OCI-LY1 (cell line): ENCODE measurements around the gene TRIM59.
"Not testable (repeated sequence)": the region's sequence is repeated elsewhere in the genome, so short reads cannot be mapped to it uniquely, and the experiment has no call there.

Experiments used
- H2AFZ ChIP-seq: fragments of 200-600 bp; sonication (generic), shearing (Covaris generic); 2 replicates; pipeline ENCODE4 v1.6.0; 2014; ENCODE audit warnings: antibody characterized with exemption, mild to moderate bottlenecking, low read length
- H3F3A ChIP-seq: fragments of 200-600 bp; sonication (generic), shearing (Covaris generic); 2 replicates; pipeline ENCODE4 v1.6.0; 2014; ENCODE audit warnings: mild to moderate bottlenecking, antibody characterized with exemption, low read length, moderate library complexity; ENCODE audit not compliant: insufficient read depth
- H3K27ac ChIP-seq: fragments of 200-600 bp; sonication (generic); 2 replicates; pipeline ENCODE4 v1.5.1; 2014; ENCODE audit warnings: low read length, mixed run types, mild to moderate bottlenecking, low read depth; ENCODE audit not compliant: poor library complexity, severe bottlenecking
- H3K27me3 ChIP-seq: fragments of 200-600 bp; sonication (generic); 2 replicates; pipeline ENCODE4 v1.6.0; 2014; ENCODE audit warnings: antibody characterized with exemption, mild to moderate bottlenecking, low read length, moderate library complexity; ENCODE audit not compliant: insufficient read depth
- H3K36me3 ChIP-seq: fragments of 200-600 bp; sonication (generic); 2 replicates; pipeline ENCODE4 v1.6.1; 2014; ENCODE audit warnings: mild to moderate bottlenecking, antibody characterized with exemption, low read length, moderate library complexity, mixed read lengths; ENCODE audit not compliant: insufficient read depth
- H3K4me1 ChIP-seq: fragments of 200-600 bp; sonication (generic); 2 replicates; pipeline ENCODE4 v1.5.1; 2014; ENCODE audit warnings: mild to moderate bottlenecking, low read length, moderate library complexity; ENCODE audit not compliant: insufficient read depth, severe bottlenecking
- H3K4me2 ChIP-seq: fragments of 200-600 bp; sonication (generic), shearing (Covaris generic); 2 replicates; pipeline ENCODE4 v1.6.1; 2014; ENCODE audit warnings: low read length
- H3K4me3 ChIP-seq: fragments of 200-600 bp; sonication (generic); 2 replicates; pipeline ENCODE4 v1.5.1; 2014; ENCODE audit warnings: low read length, low read depth, mild to moderate bottlenecking, mixed read lengths; ENCODE audit not compliant: poor library complexity, severe bottlenecking
- H3K79me2 ChIP-seq: fragments of 200-600 bp; shearing (Covaris generic); 2 replicates; pipeline ENCODE4 v1.6.1; 2016; ENCODE audit warnings: mixed run types, low read length, mixed read lengths; ENCODE audit not compliant: insufficient read depth
- H3K9ac ChIP-seq: fragments of 200-600 bp; sonication (generic), shearing (Covaris generic); 2 replicates; pipeline ENCODE4 v1.6.1; 2014; ENCODE audit warnings: mild to moderate bottlenecking, low read length, mixed read lengths
- H3K9me2 ChIP-seq: fragments of 200-600 bp; sonication (generic), shearing (Covaris generic); 2 replicates; pipeline ENCODE4 v1.6.1; 2014; ENCODE audit warnings: low read depth, mild to moderate bottlenecking, low read length, mixed read lengths
- H3K9me3 ChIP-seq: fragments of 200-600 bp; shearing (Covaris generic); 2 replicates; pipeline ENCODE4 v1.6.1; 2014; ENCODE audit warnings: low read length, mixed read lengths
- H4K20me1 ChIP-seq: fragments of 200-600 bp; sonication (generic), shearing (Covaris generic); 2 replicates; pipeline ENCODE4 v1.6.0; 2016; ENCODE audit warnings: mild to moderate bottlenecking, low read length; ENCODE audit not compliant: insufficient read depth
- EZH2 ChIP-seq: fragments of 200-600 bp; sonication (generic), shearing (Covaris generic); IDR thresholded peaks from 2 replicates; pipeline ENCODE4 v1.8.0; 2017; ENCODE audit warnings: borderline replicate concordance, mixed run types, mild to moderate bottlenecking, antibody characterized with exemption, low read length, moderate library complexity, mixed read lengths
- TF ChIP-seq, protein P1 (sequence below): fragments of 200-600 bp; sonication (generic), shearing (Covaris generic); IDR thresholded peaks from 2 replicates; pipeline ENCODE4 v1.5.1; 2017; ENCODE audit warnings: mild to moderate bottlenecking, antibody characterized with exemption, low read length, moderate library complexity, mixed read lengths

TRIM59 gene

DNA sequence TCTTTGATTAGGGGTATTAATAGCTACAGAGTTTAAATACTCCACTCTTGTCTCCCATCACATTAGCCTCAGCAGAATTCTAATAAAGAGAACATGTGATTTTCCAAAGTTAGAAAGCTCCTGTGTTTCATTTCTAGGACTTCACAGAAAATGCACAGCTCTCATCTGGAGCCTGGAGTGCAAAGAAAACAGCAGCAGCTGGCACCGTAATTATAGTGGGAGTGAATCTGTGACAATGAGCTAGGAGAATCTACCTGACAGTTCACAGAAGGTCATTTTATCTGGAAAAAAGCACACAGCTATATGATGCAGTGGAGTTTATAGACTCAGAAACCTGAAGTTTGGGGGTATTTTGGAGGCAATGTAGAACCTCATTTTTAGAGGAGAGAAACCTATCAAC, 5.4 kb upstream of the TRIM59 start:
- H3K9me2 ChIP-seq: no peaks in the 10 kb centered on the region
- no peak overlapping the region for H3K9ac ChIP-seq
- H4K20me1 ChIP-seq: no peaks in the 10 kb centered on the region
- H3K27me3 ChIP-seq: no peaks in the 10 kb centered on the region; the same call in none of the 2 replicates
- no peak overlapping the region for H3K4me3 ChIP-seq
- peaks cover 3% of the 10 kb centered on the region for H3K4me1 ChIP-seq
- H3K36me3 ChIP-seq: no peaks in the 10 kb centered on the region
- TF ChIP-seq EZH2: no peak
- TF ChIP-seq, protein P1, sequence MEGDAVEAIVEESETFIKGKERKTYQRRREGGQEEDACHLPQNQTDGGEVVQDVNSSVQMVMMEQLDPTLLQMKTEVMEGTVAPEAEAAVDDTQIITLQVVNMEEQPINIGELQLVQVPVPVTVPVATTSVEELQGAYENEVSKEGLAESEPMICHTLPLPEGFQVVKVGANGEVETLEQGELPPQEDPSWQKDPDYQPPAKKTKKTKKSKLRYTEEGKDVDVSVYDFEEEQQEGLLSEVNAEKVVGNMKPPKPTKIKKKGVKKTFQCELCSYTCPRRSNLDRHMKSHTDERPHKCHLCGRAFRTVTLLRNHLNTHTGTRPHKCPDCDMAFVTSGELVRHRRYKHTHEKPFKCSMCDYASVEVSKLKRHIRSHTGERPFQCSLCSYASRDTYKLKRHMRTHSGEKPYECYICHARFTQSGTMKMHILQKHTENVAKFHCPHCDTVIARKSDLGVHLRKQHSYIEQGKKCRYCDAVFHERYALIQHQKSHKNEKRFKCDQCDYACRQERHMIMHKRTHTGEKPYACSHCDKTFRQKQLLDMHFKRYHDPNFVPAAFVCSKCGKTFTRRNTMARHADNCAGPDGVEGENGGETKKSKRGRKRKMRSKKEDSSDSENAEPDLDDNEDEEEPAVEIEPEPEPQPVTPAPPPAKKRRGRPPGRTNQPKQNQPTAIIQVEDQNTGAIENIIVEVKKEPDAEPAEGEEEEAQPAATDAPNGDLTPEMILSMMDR: no peak
- H3K9me3 ChIP-seq: no peaks in the 10 kb centered on the region
- H3K79me2 ChIP-seq: no peaks in the 10 kb centered on the region
- H2AFZ ChIP-seq: no peak overlapping the region
- H3F3A ChIP-seq: no peaks in the 10 kb centered on the region
- H3K27ac ChIP-seq: no peak overlapping the region
- no peak overlapping the region for H3K4me2 ChIP-seq

DNA sequence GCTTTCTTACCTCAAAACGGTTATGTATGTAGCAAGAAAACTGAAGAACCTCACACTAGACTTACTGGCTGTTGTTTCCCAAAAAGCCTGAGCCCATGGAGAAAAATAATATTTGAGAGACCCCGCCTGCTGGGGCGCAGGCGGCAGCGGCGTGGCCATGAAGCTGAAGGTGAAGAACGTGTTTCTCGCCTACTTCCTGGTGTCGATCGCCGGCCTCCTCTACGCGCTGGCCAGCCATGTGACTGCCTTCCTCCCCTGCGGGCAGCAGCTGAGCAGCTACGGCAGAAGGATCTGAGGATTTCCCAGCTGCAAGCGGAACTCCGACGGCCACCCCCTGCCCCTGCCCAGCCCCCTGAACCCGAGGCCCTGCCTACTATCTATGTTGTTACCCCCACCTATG, 2.7 kb upstream of the TRIM59 start:
- H3K27ac ChIP-seq, H2AFZ ChIP-seq, H3K4me2 ChIP-seq, H3K4me3 ChIP-seq, H3K36me3 ChIP-seq, H3F3A ChIP-seq, H3K9me2 ChIP-seq, H3K9me3 ChIP-seq, H3K27me3 ChIP-seq, H4K20me1 ChIP-seq, H3K9ac ChIP-seq: not testable (repeated sequence)
- peaks cover 19% of the 10 kb centered on the region for H3K79me2 ChIP-seq
- peaks cover 18% of the 10 kb centered on the region for H3K4me1 ChIP-seq

DNA sequence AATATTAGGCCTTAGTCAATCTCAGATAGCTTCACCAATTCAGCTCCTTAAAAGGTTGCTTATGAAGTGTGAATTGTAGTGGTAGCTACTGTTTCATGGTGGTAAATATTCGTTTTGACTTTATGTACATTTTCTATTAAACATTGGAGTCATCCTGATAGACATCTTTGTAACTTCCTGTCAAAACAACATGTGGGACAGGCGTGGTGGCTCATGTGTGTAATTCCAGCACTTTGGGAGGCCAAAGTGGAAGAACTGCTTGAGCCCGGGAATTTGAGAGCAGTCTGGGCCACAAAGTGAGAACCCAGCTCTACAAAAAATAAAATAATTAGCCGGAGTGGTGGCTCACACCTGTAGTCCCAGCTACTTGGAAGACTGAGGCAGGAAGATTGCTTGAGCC, 2.0 kb upstream of the TRIM59 start:
- no peak overlapping the region for H3K27ac ChIP-seq
- H3K4me3 ChIP-seq: no peak overlapping the region
- no peaks in the 10 kb centered on the region for H4K20me1 ChIP-seq
- peaks cover 25% of the 10 kb centered on the region for H3K79me2 ChIP-seq
- H3K9me3 ChIP-seq: no peaks in the 10 kb centered on the region
- H3K27me3 ChIP-seq: no peaks in the 10 kb centered on the region
- H3K36me3 ChIP-seq: peaks cover 13% of the 10 kb centered on the region
- no peak overlapping the region for H2AFZ ChIP-seq
- no peak overlapping the region for H3K9ac ChIP-seq
- H3K9me2 ChIP-seq: no peaks in the 10 kb centered on the region
- no peak for TF ChIP-seq EZH2
- TF ChIP-seq, protein P1: no peak
- H3K4me2 ChIP-seq: no peak overlapping the region
- no peaks in the 10 kb centered on the region for H3F3A ChIP-seq
- peaks cover 24% of the 10 kb centered on the region for H3K4me1 ChIP-seq

DNA sequence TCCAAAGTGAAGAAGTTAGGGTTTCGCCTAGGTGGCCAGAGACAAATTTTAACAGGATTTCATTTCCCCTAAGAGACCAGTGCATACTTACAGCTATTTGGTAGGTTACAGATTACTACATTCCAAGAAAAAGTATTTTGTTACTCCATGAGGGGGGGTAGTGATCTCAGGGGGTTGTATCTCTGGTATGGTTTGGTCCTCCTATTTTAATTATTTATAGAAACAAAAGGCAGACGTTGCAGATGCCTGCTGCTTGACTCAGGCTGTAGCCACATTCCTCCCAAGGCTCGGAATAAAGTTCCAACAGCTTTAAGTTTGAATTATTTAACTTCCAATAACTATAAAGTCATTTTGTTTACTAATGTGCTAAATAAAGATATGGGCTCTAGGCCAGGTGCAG, 1.3 kb upstream of the TRIM59 start:
- Histone ChIP-seq H3K4me3 (no peak overlapping the region), H3K79me2 (peaks cover 33% of the 10 kb centered on the region), H3K36me3 (peaks cover 21% of the 10 kb centered on the region), H4K20me1 (no peaks in the 10 kb centered on the region), H3K4me1 (peaks cover 26% of the 10 kb centered on the region), H3K27me3 (no peaks in the 10 kb centered on the region), H3K9ac (no peak overlapping the region), H2AFZ (no peak overlapping the region), H3K4me2 (no peak overlapping the region), H3K9me3 (no peaks in the 10 kb centered on the region), H3K27ac (no peak overlapping the region), H3F3A (no peaks in the 10 kb centered on the region), H3K9me2 (no peaks in the 10 kb centered on the region)
- TF ChIP-seq, protein P1: no peak
- TF ChIP-seq EZH2: no peak
